OCI-LY3 (cell line): ENCODE results near the gene PAN2.
A peak's percentile ranks its signal among the peaks of the same experiment; 100 is the strongest.

Experiments
- H2AFZ ChIP-seq: fragments of 200-600, 300-600 bp; shearing (Covaris generic); 2 replicates; pipeline ENCODE4 v1.6.0; 2014; ENCODE audit warnings: antibody characterized with exemption, low read depth, low read length
- H3K27ac ChIP-seq: fragments of 200-600, 300-600 bp; sonication (generic); 2 replicates; pipeline ENCODE4 v1.5.1; 2014; ENCODE audit warnings: mild to moderate bottlenecking, low read length, moderate library complexity, mixed read lengths
- H3K27me3 ChIP-seq: fragments of 200-600, 300-600 bp; sonication (generic); 2 replicates; pipeline ENCODE4 v1.6.1; 2014; ENCODE audit warnings: low read depth, low read length, mixed read lengths
- H3K36me3 ChIP-seq: fragments of 200-600, 300-600 bp; sonication (generic); replicated peaks from 2 replicates; pipeline ENCODE3; 2014; ENCODE audit warnings: low read depth, low read length, mixed read lengths
- H3K4me1 ChIP-seq: fragments of 300-600, 200-600 bp; sonication (generic); 2 replicates; pipeline ENCODE4 v1.6.1; 2014; ENCODE audit warnings: low read length, mixed read lengths
- H3K4me2 ChIP-seq: fragments of 200-600, 300-600 bp; sonication (generic); 2 replicates; pipeline ENCODE4 v1.6.1; 2014; ENCODE audit warnings: low read length, mixed read lengths
- H3K4me3 ChIP-seq: fragments of 300-600, 200-600 bp; sonication (generic); 2 replicates; pipeline ENCODE4 v1.5.1; 2014; ENCODE audit warnings: antibody characterized with exemption, mild to moderate bottlenecking, low read length, moderate library complexity
- H3K79me2 ChIP-seq: fragments of 300-600, 200-600 bp; shearing (Covaris generic); 2 replicates; pipeline ENCODE4 v1.6.1; 2014; ENCODE audit warnings: mild to moderate bottlenecking, low read length, mixed read lengths
- H3K9ac ChIP-seq: fragments of 300-600, 200-600 bp; shearing (Covaris generic); 2 replicates; pipeline ENCODE4 v1.6.0; 2014; ENCODE audit warnings: mild to moderate bottlenecking, low read length, moderate library complexity
- H3K9me3 ChIP-seq: fragments of 200-600, 300-600 bp; shearing (Covaris generic); 2 replicates; pipeline ENCODE4 v1.6.1; 2014; ENCODE audit warnings: low read length, mixed read lengths; ENCODE audit not compliant: insufficient read depth
- H4K20me1 ChIP-seq: fragments of 200-600, 300-600 bp; sonication (generic); 2 replicates; pipeline ENCODE4 v1.6.1; 2016; ENCODE audit warnings: low read length, mixed read lengths; ENCODE audit not compliant: insufficient read depth
- EZH2phosphoT487 ChIP-seq: fragments of 200-600 bp; shearing (Covaris generic); IDR thresholded peaks from 2 replicates; pipeline ENCODE4 v1.6.1; 2018; ENCODE audit warnings: antibody characterized with exemption, mixed run types, low read depth
- TF ChIP-seq, protein P1 (sequence below): fragments of 200-600, 300-600 bp; sonication (generic); IDR thresholded peaks from 2 replicates; pipeline ENCODE4 v1.5.1; 2014; ENCODE audit warnings: antibody characterized with exemption, low read length, low read depth

The PAN2 gene

GRCh38 chr12:56333679-56334489 lies at the start of gene PAN2:
Gene PAN2, minus strand, starts transcription at chr12:56334000. Its CDS starts 906 bp downstream, at chr12:56333094.
- Histone ChIP-seq H3K4me1 (peaks cover 41% of the 10 kb centered on the region), H2AFZ (peak within 1 kb of the TSS; percentile 52), H3K4me2 (peak within 1 kb of the TSS; percentile 97), H3K9ac (peak within 1 kb of the TSS; percentile 98), H4K20me1 (no peaks in the 10 kb centered on the region), H3K79me2 (peaks cover 11% of the 10 kb centered on the region), H3K27ac (peak within 1 kb of the TSS; percentile 89), H3K4me3 (peak within 1 kb of the TSS; percentile 84), H3K36me3 (no peaks in the 10 kb centered on the region), H3K27me3 (no peaks in the 10 kb centered on the region), H3K9me3 (no peaks in the 10 kb centered on the region)
- no peak for TF ChIP-seq EZH2phosphoT487
- TF ChIP-seq, protein P1, sequence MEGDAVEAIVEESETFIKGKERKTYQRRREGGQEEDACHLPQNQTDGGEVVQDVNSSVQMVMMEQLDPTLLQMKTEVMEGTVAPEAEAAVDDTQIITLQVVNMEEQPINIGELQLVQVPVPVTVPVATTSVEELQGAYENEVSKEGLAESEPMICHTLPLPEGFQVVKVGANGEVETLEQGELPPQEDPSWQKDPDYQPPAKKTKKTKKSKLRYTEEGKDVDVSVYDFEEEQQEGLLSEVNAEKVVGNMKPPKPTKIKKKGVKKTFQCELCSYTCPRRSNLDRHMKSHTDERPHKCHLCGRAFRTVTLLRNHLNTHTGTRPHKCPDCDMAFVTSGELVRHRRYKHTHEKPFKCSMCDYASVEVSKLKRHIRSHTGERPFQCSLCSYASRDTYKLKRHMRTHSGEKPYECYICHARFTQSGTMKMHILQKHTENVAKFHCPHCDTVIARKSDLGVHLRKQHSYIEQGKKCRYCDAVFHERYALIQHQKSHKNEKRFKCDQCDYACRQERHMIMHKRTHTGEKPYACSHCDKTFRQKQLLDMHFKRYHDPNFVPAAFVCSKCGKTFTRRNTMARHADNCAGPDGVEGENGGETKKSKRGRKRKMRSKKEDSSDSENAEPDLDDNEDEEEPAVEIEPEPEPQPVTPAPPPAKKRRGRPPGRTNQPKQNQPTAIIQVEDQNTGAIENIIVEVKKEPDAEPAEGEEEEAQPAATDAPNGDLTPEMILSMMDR: peak; percentile 52

- no peak overlapping the region for H2AFZ ChIP-seq
- H3K79me2 ChIP-seq: no peaks in the 10 kb centered on the region
- no peaks in the 10 kb centered on the region for H3K9me3 ChIP-seq
- peaks cover 3% of the 10 kb centered on the region for H3K4me1 ChIP-seq
- H4K20me1 ChIP-seq: no peaks in the 10 kb centered on the region
- no peaks in the 10 kb centered on the region for H3K27me3 ChIP-seq
- no peak for TF ChIP-seq EZH2phosphoT487
- TF ChIP-seq, protein P1: no peak
- H3K36me3 ChIP-seq: no peaks in the 10 kb centered on the region
- H3K4me3 ChIP-seq: no peak overlapping the region
- no peak overlapping the region for H3K4me2 ChIP-seq
- H3K9ac ChIP-seq: no peak overlapping the region
- H3K27ac ChIP-seq: no peak overlapping the region
Measured at GRCh38 chr12:56382611-56383010, 48.8 kb upstream of the PAN2 start.

DNA sequence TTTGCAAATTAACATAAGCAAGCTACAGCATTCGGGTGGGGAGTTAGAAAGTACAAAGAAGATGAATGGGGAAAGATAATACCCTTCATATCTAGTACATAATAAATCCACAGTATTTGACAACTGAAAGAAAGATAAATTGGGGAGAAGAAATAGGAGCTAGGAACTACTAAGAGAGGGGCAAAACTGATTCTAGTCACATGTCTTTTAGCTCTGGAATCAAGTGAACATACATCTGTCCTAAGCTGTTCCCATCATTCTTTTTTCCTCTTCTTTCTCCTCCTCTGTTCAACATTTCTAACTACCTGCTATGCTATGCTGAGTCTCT lies 44.2 kb upstream of the PAN2 start:
- Histone ChIP-seq H3K9me3 (no peaks in the 10 kb centered on the region), H4K20me1 (no peaks in the 10 kb centered on the region), H3K27me3 (no peaks in the 10 kb centered on the region), H3K9ac (0 out of 2 replicates have a peak overlapping the region, but pooled peaks have one; percentile 17), H3K36me3 (no peaks in the 10 kb centered on the region), H3K4me2 (no peak overlapping the region), H3K4me1 (peaks cover 38% of the 10 kb centered on the region), H3K27ac (0 out of 2 replicates have a peak overlapping the region, but pooled peaks have one; percentile 8), H3K4me3 (no peak overlapping the region), H2AFZ (peak overlapping the region; percentile 73), H3K79me2 (no peaks in the 10 kb centered on the region)
- TF ChIP-seq EZH2phosphoT487: no peak
- TF ChIP-seq, protein P1: no peak

GRCh38 chr12:56377310-56377988 lies 43.6 kb upstream of the PAN2 start:
- Histone ChIP-seq H3K27me3 (no peaks in the 10 kb centered on the region), H3K9ac (0 out of 2 replicates have a peak overlapping the region, but pooled peaks have one; percentile 17), H3K36me3 (no peaks in the 10 kb centered on the region), H4K20me1 (no peaks in the 10 kb centered on the region), H3K27ac (0 out of 2 replicates have a peak overlapping the region, but pooled peaks have one; percentile 8), H3K4me1 (peaks cover 38% of the 10 kb centered on the region), H2AFZ (peak overlapping the region; percentile 73), H3K9me3 (no peaks in the 10 kb centered on the region), H3K4me2 (peak overlapping the region; percentile 20), H3K79me2 (no peaks in the 10 kb centered on the region), H3K4me3 (no peak overlapping the region)
- no peak for TF ChIP-seq EZH2phosphoT487
- TF ChIP-seq, protein P1: no peak; the same call in 1 of the 2 replicates
